OCI-LY1 (cell line): ENCODE data around the gene BNIP3.
A peak's percentile ranks its signal among the peaks of the same experiment; 100 is the strongest.

ENCODE experiments used
- H2AFZ ChIP-seq: fragments of 200-600 bp; sonication (generic), shearing (Covaris generic); 2 replicates; pipeline ENCODE4 v1.6.0; 2014; ENCODE audit warnings: antibody characterized with exemption, mild to moderate bottlenecking, low read length
- H3F3A ChIP-seq: fragments of 200-600 bp; sonication (generic), shearing (Covaris generic); 2 replicates; pipeline ENCODE4 v1.6.0; 2014; ENCODE audit warnings: mild to moderate bottlenecking, antibody characterized with exemption, low read length, moderate library complexity; ENCODE audit not compliant: insufficient read depth
- H3K27ac ChIP-seq: fragments of 200-600 bp; sonication (generic); 2 replicates; pipeline ENCODE4 v1.5.1; 2014; ENCODE audit warnings: low read length, mixed run types, mild to moderate bottlenecking, low read depth; ENCODE audit not compliant: poor library complexity, severe bottlenecking
- H3K27me3 ChIP-seq: fragments of 200-600 bp; sonication (generic); 2 replicates; pipeline ENCODE4 v1.6.0; 2014; ENCODE audit warnings: antibody characterized with exemption, mild to moderate bottlenecking, low read length, moderate library complexity; ENCODE audit not compliant: insufficient read depth
- H3K36me3 ChIP-seq: fragments of 200-600 bp; sonication (generic); 2 replicates; pipeline ENCODE4 v1.6.1; 2014; ENCODE audit warnings: mild to moderate bottlenecking, antibody characterized with exemption, low read length, moderate library complexity, mixed read lengths; ENCODE audit not compliant: insufficient read depth
- H3K4me1 ChIP-seq: fragments of 200-600 bp; sonication (generic); 2 replicates; pipeline ENCODE4 v1.5.1; 2014; ENCODE audit warnings: mild to moderate bottlenecking, low read length, moderate library complexity; ENCODE audit not compliant: insufficient read depth, severe bottlenecking
- H3K4me2 ChIP-seq: fragments of 200-600 bp; sonication (generic), shearing (Covaris generic); 2 replicates; pipeline ENCODE4 v1.6.1; 2014; ENCODE audit warnings: low read length
- H3K4me3 ChIP-seq: fragments of 200-600 bp; sonication (generic); 2 replicates; pipeline ENCODE4 v1.5.1; 2014; ENCODE audit warnings: low read length, low read depth, mild to moderate bottlenecking, mixed read lengths; ENCODE audit not compliant: poor library complexity, severe bottlenecking
- H3K79me2 ChIP-seq: fragments of 200-600 bp; shearing (Covaris generic); 2 replicates; pipeline ENCODE4 v1.6.1; 2016; ENCODE audit warnings: mixed run types, low read length, mixed read lengths; ENCODE audit not compliant: insufficient read depth
- H3K9ac ChIP-seq: fragments of 200-600 bp; sonication (generic), shearing (Covaris generic); 2 replicates; pipeline ENCODE4 v1.6.1; 2014; ENCODE audit warnings: mild to moderate bottlenecking, low read length, mixed read lengths
- H3K9me2 ChIP-seq: fragments of 200-600 bp; sonication (generic), shearing (Covaris generic); 2 replicates; pipeline ENCODE4 v1.6.1; 2014; ENCODE audit warnings: low read depth, mild to moderate bottlenecking, low read length, mixed read lengths
- H3K9me3 ChIP-seq: fragments of 200-600 bp; shearing (Covaris generic); 2 replicates; pipeline ENCODE4 v1.6.1; 2014; ENCODE audit warnings: low read length, mixed read lengths
- H4K20me1 ChIP-seq: fragments of 200-600 bp; sonication (generic), shearing (Covaris generic); 2 replicates; pipeline ENCODE4 v1.6.0; 2016; ENCODE audit warnings: mild to moderate bottlenecking, low read length; ENCODE audit not compliant: insufficient read depth
- EZH2 ChIP-seq: fragments of 200-600 bp; sonication (generic), shearing (Covaris generic); IDR thresholded peaks from 2 replicates; pipeline ENCODE4 v1.8.0; 2017; ENCODE audit warnings: borderline replicate concordance, mixed run types, mild to moderate bottlenecking, antibody characterized with exemption, low read length, moderate library complexity, mixed read lengths
- TF ChIP-seq, protein P1 (sequence below): fragments of 200-600 bp; sonication (generic), shearing (Covaris generic); IDR thresholded peaks from 2 replicates; pipeline ENCODE4 v1.5.1; 2017; ENCODE audit warnings: mild to moderate bottlenecking, antibody characterized with exemption, low read length, moderate library complexity, mixed read lengths

BNIP3 gene

DNA sequence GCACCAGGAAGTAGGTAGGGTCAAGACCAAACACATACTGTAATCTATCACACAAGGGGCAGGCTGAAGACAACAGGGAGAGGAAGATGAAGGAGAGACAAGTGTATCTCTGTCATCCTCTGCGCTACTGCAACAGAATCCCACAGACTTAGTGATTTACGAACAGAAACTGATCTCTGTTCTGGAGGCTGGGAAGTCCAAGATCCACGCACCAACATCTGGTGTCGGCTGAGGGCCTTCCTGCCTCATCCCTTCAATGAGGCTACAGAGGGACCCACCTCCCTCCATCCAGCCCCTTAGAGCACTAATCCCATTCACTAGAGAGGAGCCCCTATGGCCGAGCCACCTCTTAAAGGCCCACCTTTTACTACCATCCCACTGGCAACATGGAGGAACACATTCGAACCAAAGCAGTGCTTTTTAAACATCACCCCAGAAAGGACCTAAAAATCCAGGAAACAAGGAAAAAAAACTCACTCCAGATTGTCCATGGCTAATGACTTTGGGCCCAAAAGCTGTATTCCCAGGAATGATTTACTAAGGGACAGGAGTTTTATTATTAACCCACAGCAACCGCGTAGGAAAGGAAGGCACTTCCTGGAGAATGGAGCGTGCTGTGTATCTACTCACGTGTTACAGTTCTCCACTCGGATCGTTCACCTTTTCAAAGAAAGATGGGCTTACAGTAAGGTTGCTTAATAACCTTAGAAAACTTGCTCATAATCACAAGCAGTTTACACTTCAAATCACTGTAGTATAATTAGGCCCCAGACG, 4.2 kb downstream of the BNIP3 start:
- Histone ChIP-seq H3K27ac (no peak overlapping the region), H3K36me3 (peaks cover 13% of the 10 kb centered on the region; the same call in 1 of the 2 replicates), H3K9me2 (no peaks in the 10 kb centered on the region), H3K4me3 (no peak overlapping the region), H3K4me2 (peak overlapping the region; percentile 19; the same call in 1 of the 2 replicates), H3F3A (no peaks in the 10 kb centered on the region), H2AFZ (no peak overlapping the region), H3K27me3 (no peaks in the 10 kb centered on the region), H3K9ac (no peak overlapping the region), H3K9me3 (no peaks in the 10 kb centered on the region), H4K20me1 (peaks cover 7% of the 10 kb centered on the region; the same call in 1 of the 2 replicates), H3K4me1 (peaks cover 82% of the 10 kb centered on the region), H3K79me2 (peaks cover 56% of the 10 kb centered on the region; the same call in 1 of the 2 replicates)
- TF ChIP-seq, protein P1, sequence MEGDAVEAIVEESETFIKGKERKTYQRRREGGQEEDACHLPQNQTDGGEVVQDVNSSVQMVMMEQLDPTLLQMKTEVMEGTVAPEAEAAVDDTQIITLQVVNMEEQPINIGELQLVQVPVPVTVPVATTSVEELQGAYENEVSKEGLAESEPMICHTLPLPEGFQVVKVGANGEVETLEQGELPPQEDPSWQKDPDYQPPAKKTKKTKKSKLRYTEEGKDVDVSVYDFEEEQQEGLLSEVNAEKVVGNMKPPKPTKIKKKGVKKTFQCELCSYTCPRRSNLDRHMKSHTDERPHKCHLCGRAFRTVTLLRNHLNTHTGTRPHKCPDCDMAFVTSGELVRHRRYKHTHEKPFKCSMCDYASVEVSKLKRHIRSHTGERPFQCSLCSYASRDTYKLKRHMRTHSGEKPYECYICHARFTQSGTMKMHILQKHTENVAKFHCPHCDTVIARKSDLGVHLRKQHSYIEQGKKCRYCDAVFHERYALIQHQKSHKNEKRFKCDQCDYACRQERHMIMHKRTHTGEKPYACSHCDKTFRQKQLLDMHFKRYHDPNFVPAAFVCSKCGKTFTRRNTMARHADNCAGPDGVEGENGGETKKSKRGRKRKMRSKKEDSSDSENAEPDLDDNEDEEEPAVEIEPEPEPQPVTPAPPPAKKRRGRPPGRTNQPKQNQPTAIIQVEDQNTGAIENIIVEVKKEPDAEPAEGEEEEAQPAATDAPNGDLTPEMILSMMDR = no peak
- no peak for TF ChIP-seq EZH2

DNA sequence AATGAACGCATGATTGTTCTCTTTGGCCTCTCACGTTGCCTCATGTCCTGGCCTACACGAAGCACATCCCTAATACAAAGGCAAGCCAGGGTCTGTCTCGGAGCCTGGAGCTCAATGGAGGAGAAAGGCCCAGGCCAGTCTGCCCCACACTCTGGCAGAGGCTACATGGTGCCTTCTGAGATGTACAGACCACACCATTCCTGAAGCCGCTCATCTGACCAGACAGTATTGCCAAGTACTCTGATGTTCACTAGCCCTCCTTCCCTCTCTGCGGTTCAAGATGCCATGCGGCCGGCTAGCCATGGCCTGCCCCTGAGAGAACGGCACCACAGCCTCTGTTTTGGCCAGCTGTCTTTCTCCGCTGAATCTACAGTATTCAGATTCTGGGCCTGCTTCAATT, 5.9 kb downstream of the BNIP3 start:
- H4K20me1 ChIP-seq = peaks cover 7% of the 10 kb centered on the region; the same call in 1 of the 2 replicates

DNA sequence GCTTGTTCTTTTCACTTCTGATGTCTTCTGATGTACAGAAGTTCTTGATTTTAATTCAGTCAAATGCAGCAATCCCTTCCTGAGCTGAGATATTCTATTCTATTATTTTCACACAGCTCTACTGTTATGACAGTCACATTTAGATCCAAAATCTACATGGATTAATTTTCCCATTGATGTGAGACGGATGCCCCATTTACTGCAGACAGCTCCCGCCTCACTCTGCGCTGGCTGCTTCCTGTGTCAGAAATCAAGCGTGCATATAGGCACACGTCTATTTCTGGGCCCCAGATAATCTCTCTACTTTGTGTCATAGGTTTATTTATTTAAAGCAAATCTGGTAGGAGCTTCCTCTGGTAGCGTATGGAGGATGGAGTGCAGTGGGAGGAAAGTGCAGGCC, 6.7 kb downstream of the BNIP3 start:
- Histone ChIP-seq H3K79me2 (peaks cover 43% of the 10 kb centered on the region; the same call in 1 of the 2 replicates), H3K36me3 (peaks cover 38% of the 10 kb centered on the region), H2AFZ (no peak overlapping the region)

More for the DNA sequence above, 5.9 kb downstream of the BNIP3 start:
- Histone ChIP-seq H3K79me2 (peaks cover 51% of the 10 kb centered on the region; the same call in 1 of the 2 replicates), H2AFZ (no peak overlapping the region), H3K4me2 (peak overlapping the region; percentile 43; the same call in 1 of the 2 replicates), H3K9me2 (no peaks in the 10 kb centered on the region), H3K36me3 (peaks cover 30% of the 10 kb centered on the region), H3K27me3 (no peaks in the 10 kb centered on the region), H3K4me1 (peaks cover 84% of the 10 kb centered on the region), H3K27ac (peak overlapping the region; percentile 81), H3F3A (no peaks in the 10 kb centered on the region), H3K9ac (no peak overlapping the region), H3K9me3 (no peaks in the 10 kb centered on the region), H3K4me3 (no peak overlapping the region)
- no peak for TF ChIP-seq EZH2
- TF ChIP-seq, protein P1 = no peak

More for the DNA sequence above, 6.7 kb downstream of the BNIP3 start:
- Histone ChIP-seq H3K27me3 (no peaks in the 10 kb centered on the region), H3K9ac (peak overlapping the region; percentile 16; the same call in 1 of the 2 replicates), H3F3A (no peaks in the 10 kb centered on the region), H3K27ac (peak overlapping the region; percentile 81), H4K20me1 (peaks cover 7% of the 10 kb centered on the region; the same call in 1 of the 2 replicates), H3K4me2 (peak overlapping the region; percentile 43; the same call in 1 of the 2 replicates), H3K4me3 (peak overlapping the region; percentile 14), H3K9me2 (no peaks in the 10 kb centered on the region), H3K4me1 (peaks cover 80% of the 10 kb centered on the region), H3K9me3 (no peaks in the 10 kb centered on the region)
- TF ChIP-seq, protein P1 = no peak
- no peak for TF ChIP-seq EZH2
